Neuron (in vitro differentiated cells): ENCODE measurements around the gene KCNJ6.
"Not testable (repeated sequence)": the region's sequence is repeated elsewhere in the genome, so short reads cannot be mapped to it uniquely, and the experiment has no call there.

Experiments
- H2AFZ ChIP-seq: one replicate; pipeline ENCODE4 v1.6.1; 2013; ENCODE audit warnings: low read depth, mild to moderate bottlenecking, inconsistent platforms, low read length, moderate library complexity
- H3K27me3 ChIP-seq: one replicate; pipeline ENCODE4 v1.6.1; 2013; ENCODE audit warnings: low read length; ENCODE audit not compliant: insufficient read depth
- H3K36me3 ChIP-seq: one replicate; pipeline ENCODE4 v1.6.1; 2013; ENCODE audit warnings: low read length; ENCODE audit not compliant: insufficient read depth
- H3K4me1 ChIP-seq: one replicate; pipeline ENCODE4 v1.6.1; 2013; ENCODE audit warnings: low read length; ENCODE audit not compliant: insufficient read depth
- H3K4me3 ChIP-seq: 2 replicates; pipeline ENCODE4 v1.5.1; 2013; ENCODE audit warnings: mild to moderate bottlenecking, low read length, moderate library complexity
- H3K9me3 ChIP-seq: one replicate; pipeline ENCODE4 v1.6.1; 2013; ENCODE audit warnings: low read length

KCNJ6 gene

GRCh38 chr21:37744551-37744950 lies 171.7 kb downstream of the KCNJ6 start:
- no peaks in the 10 kb centered on the region for H3K4me1 ChIP-seq
- H3K4me3 ChIP-seq, result no peak overlapping the region
- H3K36me3 ChIP-seq, result no peaks in the 10 kb centered on the region
- H3K27me3 ChIP-seq, result no peaks in the 10 kb centered on the region
- H2AFZ ChIP-seq, result no peak overlapping the region
- no peaks in the 10 kb centered on the region for H3K9me3 ChIP-seq

DNA sequence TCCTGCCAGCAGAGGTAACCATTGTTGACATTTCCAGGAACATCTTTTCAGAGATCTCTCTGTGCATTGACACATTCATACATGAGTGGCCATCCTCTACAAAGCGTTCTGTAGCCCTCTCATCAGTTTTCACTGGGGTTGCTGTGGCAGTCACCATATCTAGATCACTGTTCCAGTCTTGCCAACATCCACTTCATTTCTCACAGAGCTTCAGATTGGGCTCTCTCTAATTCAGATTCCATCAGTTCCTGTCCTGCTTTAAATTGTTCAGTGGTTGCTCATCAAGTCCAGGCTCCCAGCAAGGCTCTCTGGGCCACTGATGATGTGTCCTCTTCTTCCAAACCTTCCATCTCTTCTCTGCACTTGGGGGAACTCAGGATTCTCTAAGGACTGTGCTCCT lies 173.7 kb downstream of the KCNJ6 start:
- H2AFZ ChIP-seq, result no peak overlapping the region
- no peak overlapping the region for H3K4me3 ChIP-seq
- no peaks in the 10 kb centered on the region for H3K4me1 ChIP-seq
- H3K36me3 ChIP-seq, result no peaks in the 10 kb centered on the region
- no peaks in the 10 kb centered on the region for H3K9me3 ChIP-seq
- no peaks in the 10 kb centered on the region for H3K27me3 ChIP-seq

GRCh38 chr21:37742115-37742514 lies 174.1 kb downstream of the KCNJ6 start:
- no peaks in the 10 kb centered on the region for H3K4me1 ChIP-seq
- no peaks in the 10 kb centered on the region for H3K36me3 ChIP-seq
- H3K27me3 ChIP-seq, result no peaks in the 10 kb centered on the region
- H3K4me3 ChIP-seq, result no peak overlapping the region
- no peak overlapping the region for H2AFZ ChIP-seq
- H3K9me3 ChIP-seq, result no peaks in the 10 kb centered on the region

DNA sequence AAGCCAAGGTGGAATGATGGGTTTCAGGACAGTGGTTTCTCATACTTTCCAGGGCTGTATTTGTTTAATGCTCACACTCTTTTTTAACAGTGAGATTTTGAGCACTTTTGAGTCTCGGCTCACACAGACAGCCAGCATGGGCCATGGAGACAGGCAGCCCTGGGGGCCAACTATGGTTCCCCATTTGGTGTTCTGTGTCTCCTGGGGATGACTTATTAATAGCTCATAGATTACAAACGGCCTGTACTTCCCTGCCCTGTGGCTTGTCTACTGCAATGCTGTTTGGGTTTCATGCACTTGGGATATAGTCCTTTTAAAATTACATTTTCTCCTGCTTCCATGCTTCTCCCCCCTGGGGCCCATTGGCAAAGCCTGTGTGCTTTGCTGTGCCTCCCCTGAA lies 178.3 kb downstream of the KCNJ6 start:
- Histone ChIP-seq H2AFZ (no peak overlapping the region), H3K27me3 (no peaks in the 10 kb centered on the region), H3K36me3 (no peaks in the 10 kb centered on the region)

DNA sequence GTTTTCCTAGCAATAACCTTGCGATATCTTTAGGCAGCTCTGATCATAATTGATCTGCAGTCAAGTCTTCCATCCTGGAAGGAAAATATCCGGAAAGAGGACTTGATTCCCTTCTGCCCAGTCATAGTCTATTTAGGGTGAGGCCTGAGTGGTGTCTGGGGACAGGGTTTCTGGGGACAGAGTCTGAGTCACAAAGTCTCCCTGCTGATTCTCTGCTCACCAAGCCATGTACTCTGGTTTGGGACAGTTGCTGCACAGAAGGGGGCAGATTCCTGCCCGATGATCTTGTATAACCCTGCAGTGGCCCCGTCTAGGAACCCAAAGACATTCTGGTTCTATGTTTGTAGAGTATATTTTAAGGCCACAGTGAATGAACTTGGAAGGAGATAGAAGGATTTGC lies 178.8 kb downstream of the KCNJ6 start:
- H3K4me3 ChIP-seq, result no peak overlapping the region

More for the DNA sequence above, 178.3 kb downstream of the KCNJ6 start:
- no peaks in the 10 kb centered on the region for H3K4me1 ChIP-seq
- H3K9me3 ChIP-seq, result no peaks in the 10 kb centered on the region
- H3K4me3 ChIP-seq, result no peak overlapping the region

GRCh38 chr21:37734846-37735245 lies 181.4 kb downstream of the KCNJ6 start:
- Histone ChIP-seq H3K36me3 (no peaks in the 10 kb centered on the region), H3K9me3 (no peaks in the 10 kb centered on the region), H2AFZ (no peak overlapping the region), H3K27me3 (no peaks in the 10 kb centered on the region), H3K4me1 (no peaks in the 10 kb centered on the region), H3K4me3 (no peak overlapping the region)

More for the DNA sequence above, 178.8 kb downstream of the KCNJ6 start:
- Histone ChIP-seq H3K4me1 (no peaks in the 10 kb centered on the region), H3K9me3 (no peaks in the 10 kb centered on the region), H3K27me3 (no peaks in the 10 kb centered on the region), H3K36me3 (no peaks in the 10 kb centered on the region), H2AFZ (no peak overlapping the region)

DNA sequence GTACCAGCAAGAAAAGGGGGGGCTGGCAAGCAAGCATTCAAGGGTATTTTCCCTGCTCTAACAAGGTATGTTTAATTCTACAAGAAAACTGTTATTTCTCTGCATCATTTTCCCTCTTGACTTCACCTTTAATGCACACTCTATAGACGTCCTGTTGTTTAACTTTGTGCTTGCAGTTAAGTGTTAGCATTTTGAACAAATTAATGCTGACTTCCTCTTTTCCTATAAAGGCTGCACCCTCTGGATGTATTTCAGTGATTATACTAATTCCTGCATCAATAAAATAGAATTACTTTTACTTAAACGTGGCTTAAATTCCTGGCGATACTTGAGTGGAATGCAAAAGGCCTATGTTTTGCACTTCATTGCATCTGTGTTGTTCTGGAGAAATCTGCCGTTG lies 183.3 kb downstream of the KCNJ6 start:
- Histone ChIP-seq H3K27me3 (no peaks in the 10 kb centered on the region), H2AFZ (no peak overlapping the region), H3K4me3 (no peak overlapping the region), H3K36me3 (no peaks in the 10 kb centered on the region), H3K9me3 (no peaks in the 10 kb centered on the region), H3K4me1 (no peaks in the 10 kb centered on the region)

DNA sequence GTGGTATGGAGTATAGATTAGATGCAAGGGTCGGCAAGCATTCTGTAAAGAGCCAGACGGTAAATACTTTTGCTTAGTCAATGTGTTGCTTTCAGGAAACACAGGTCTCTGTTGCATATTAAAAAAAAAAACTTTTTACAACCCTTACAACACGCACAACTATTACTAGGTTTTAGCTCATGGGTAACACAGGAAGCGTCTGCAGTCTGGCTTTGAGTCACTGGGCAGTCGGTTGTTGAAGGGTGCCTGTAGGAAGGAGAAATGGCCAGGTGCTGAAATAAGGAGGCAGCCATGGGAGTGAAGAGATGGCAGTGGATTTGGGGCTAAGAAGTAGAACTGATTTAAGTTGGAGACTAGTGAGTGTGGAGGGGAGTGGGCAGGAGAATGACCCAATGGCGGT lies 192.1 kb downstream of the KCNJ6 start:
- Histone ChIP-seq H3K27me3 (no peaks in the 10 kb centered on the region), H2AFZ (no peak overlapping the region), H3K36me3 (no peaks in the 10 kb centered on the region), H3K4me1 (no peaks in the 10 kb centered on the region), H3K9me3 (no peaks in the 10 kb centered on the region), H3K4me3 (no peak overlapping the region)

GRCh38 chr21:37717534-37717933 lies 198.7 kb downstream of the KCNJ6 start:
- peaks cover 3% of the 10 kb centered on the region for H3K9me3 ChIP-seq
- no peaks in the 10 kb centered on the region for H3K4me1 ChIP-seq
- H3K27me3 ChIP-seq, result no peaks in the 10 kb centered on the region
- no peak overlapping the region for H2AFZ ChIP-seq
- no peak overlapping the region for H3K4me3 ChIP-seq
- no peaks in the 10 kb centered on the region for H3K36me3 ChIP-seq

DNA sequence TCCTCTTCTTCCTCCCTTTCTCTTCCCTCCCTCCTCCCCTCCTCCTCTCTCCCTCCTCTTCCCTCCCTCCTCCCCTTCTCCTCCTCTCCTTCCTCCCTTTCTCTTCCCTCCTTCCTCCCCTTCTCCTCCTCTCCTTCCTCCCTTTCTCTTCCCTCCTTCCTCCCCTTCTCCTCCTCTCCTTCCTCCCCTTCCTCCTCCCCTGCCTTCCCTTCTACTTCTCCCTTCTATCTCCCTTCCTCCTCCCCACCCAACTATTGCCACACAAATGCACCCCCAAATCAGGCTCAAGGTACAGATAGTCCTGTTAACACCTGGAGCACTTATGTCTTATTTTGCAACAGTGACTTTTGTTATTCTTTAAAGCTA lies 203.7 kb downstream of the KCNJ6 start:
- H3K27me3 ChIP-seq, result not testable (repeated sequence)
- H3K4me1 ChIP-seq, result peaks cover 18% of the 10 kb centered on the region

DNA sequence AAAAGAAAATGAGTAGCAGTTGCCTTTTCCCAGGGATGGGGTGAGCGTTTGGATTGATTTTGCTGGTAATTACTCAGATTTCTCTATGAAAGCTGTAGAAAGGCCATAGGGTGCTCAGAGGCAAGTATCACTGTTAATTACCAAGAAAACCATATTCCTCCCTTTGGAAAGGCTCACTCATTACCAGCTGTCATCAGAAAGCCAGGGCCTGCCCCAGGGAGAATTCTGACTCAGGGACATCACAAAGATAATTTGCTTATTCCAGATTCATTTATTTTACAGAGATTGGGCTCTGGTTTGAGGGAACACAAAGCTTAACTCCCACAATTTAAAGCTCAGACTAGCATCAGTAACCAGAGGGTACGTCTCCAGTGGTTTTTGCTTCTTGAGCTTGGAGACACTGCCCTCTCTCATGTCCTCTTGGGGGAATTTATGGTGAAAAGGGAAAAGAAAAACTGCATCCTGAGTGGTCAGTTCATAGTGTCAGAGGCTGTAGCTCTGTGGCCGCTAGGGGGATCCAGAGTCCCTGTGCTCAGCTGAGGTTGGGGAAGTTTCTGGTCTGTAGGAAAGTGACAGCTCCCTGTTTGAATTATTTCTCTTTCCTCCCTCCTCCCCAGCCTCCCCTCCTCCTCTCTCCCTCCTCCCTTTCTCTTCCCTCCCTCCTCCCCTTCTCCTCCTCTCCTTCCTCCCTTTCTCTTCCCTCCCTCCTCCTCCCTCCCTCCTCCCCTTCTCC lies 204.3 kb downstream of the KCNJ6 start:
- H3K9me3 ChIP-seq, result peaks cover 3% of the 10 kb centered on the region
- peaks cover 20% of the 10 kb centered on the region for H3K4me1 ChIP-seq
- H3K4me3 ChIP-seq, result no peak overlapping the region
- peaks cover 7% of the 10 kb centered on the region for H3K27me3 ChIP-seq
- H2AFZ ChIP-seq, result no peak overlapping the region
- no peaks in the 10 kb centered on the region for H3K36me3 ChIP-seq

More for the DNA sequence above, 203.7 kb downstream of the KCNJ6 start:
- H3K4me3 ChIP-seq, H3K36me3 ChIP-seq, H3K9me3 ChIP-seq, H2AFZ ChIP-seq: not testable (repeated sequence)

- H3K27me3 ChIP-seq, result peaks cover 7% of the 10 kb centered on the region
- peaks cover 22% of the 10 kb centered on the region for H3K4me1 ChIP-seq
- H2AFZ ChIP-seq, result no peak overlapping the region
- no peaks in the 10 kb centered on the region for H3K36me3 ChIP-seq
- no peak overlapping the region for H3K4me3 ChIP-seq
- peaks cover 3% of the 10 kb centered on the region for H3K9me3 ChIP-seq
Observed at GRCh38 chr21:37711286-37711829, 204.9 kb downstream of the KCNJ6 start.

DNA sequence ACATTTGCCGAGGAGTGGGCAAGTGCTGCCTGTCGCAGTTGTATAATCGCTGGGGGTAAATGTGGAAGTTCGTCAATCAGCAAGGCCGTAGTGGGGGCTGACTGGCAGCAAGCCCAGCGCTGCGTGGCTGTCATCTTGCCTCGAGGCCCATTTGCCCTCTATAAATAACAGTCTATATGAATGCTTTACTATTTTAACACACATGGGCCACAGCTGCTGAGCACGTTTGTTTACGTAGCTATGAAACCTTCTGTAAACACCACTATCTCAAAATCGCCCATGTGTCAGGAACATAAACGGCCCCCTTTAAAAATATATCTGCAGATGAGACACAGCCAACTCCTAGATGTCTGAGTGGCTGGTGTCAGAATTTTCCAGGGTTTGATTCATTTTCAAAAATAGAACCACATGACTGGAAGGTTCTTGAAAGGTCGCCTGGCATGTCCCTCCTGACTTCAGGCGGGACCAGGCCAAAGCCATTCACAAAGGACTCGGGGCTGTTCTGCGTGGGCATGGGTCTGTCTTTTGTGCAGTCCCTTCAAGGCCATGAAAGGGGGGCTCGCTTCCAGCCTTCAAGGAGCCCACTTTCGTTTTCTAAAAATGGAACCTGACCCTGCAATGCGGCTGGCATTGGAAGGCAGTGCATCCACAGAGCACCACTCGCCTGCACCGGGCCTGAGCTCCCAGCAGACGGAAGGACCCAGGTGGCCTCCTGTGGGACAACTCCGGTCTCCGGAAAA lies 205.5 kb downstream of the KCNJ6 start:
- no peak overlapping the region for H2AFZ ChIP-seq
- H3K9me3 ChIP-seq, result peaks cover 5% of the 10 kb centered on the region
- H3K4me3 ChIP-seq, result no peak overlapping the region
- peaks cover 23% of the 10 kb centered on the region for H3K4me1 ChIP-seq
- peaks cover 7% of the 10 kb centered on the region for H3K27me3 ChIP-seq
- no peaks in the 10 kb centered on the region for H3K36me3 ChIP-seq
